ENCODE measurements around the gene ZC3H8.
A peak's percentile ranks its signal among the peaks of the same experiment; 100 is the strongest.
"Not testable (repeated sequence)": the region's sequence is repeated elsewhere in the genome, so short reads cannot be mapped to it uniquely, and the experiment has no call there.

ZC3H8 gene

GRCh38 chr2:112259509-112260294, 4.9 kb upstream of the ZC3H8 start:
- peak; percentile 78 for DNase-seq (ENCODE audit: low spot score)

- no peak for DNase-seq (ENCODE audit: low spot score)
Observed at GRCh38 chr2:112257575-112257974, 2.7 kb upstream of the ZC3H8 start.

DNA sequence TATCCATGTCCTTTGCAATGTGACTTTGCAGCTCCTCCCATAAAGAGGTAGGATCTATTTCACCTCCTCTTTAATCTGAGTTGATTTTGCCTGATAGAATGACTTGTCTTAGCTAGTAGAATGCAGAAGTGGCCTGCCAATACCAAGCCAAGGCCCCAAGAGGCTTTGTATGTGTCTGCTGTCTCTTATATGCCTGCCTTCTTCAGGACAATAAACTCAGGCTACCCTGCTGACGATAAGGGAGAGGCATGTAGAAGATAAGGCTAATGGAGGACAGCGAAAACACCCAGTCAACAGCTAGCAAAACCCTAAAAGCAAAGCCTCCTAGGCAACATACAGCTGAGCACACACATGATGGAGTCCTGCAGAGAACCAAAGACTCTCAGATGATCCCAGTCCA, 1.8 kb upstream of the ZC3H8 start:
- no peak for DNase-seq (ENCODE audit: low spot score)

DNA sequence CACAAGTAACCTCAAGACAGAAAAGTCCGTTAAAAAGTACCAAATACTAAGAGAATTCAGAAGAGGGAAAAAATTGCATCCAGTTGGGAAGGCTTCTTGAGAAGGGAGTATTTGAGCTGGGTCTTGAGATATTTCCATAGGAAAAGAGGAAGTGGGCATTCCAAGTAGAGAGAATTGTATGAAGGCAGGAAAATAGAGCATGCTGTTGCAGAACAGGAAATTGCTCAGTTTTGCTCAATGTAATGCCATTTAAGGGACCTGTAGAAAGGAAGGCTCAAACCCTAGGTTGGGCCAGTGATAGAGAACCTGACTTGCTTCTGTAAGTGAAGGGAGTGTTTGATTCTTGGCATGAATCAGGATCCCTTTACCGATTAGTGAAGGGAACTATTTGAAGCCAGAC, 1.0 kb upstream of the ZC3H8 start:
- no peak for DNase-seq (ENCODE audit: low spot score)

DNA sequence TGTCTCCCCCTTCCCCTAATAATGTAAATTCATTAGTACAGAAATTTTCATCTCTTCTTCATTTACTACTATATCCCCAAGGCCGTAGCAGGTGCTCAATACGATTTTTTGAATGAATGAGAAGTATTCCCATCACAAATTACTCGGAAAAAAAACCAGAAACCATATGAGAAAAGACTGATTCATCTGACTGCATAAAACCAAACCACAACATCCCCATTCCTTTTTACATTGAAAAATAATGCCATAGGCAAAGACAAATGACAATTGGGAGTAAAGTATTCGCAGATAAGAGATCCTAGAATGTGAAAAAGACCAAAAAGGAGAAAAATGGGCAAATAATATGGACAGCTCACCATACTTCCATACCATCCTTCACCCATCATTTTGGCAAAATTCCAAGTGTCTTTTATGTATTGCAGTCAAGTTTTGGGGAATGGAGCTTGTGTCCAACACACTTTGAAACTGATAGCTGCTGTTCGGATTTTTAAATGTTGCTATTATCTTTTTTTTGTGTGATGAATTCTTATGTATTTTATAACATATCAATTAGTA, 1.5 kb downstream of the ZC3H8 start:
- DNase-seq (ENCODE audit: low spot score): no peak

DNA sequence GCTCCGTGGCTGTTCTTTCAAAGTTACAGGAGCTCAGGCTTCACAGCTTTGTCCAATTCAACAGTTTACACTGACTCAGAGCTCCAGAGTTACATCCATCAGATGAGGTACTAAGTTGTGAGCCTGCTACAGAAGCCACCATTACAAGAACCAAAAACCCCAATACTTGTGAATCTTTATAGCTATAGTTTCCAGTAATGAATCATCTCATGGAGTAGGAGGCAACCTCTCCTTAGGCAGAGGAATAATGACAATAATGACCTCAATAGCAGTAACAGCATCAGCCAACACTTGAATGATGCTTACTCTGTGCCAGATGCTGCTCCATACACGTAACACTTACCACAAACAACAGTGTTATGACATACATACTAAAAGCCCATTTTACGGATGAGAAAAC, 3.6 kb downstream of the ZC3H8 start:
- no peak for DNase-seq (ENCODE audit: low spot score)

- DNase-seq (ENCODE audit: low spot score): no peak
Observed at GRCh38 chr2:112244854-112245253, 10.0 kb downstream of the ZC3H8 start.

DNA sequence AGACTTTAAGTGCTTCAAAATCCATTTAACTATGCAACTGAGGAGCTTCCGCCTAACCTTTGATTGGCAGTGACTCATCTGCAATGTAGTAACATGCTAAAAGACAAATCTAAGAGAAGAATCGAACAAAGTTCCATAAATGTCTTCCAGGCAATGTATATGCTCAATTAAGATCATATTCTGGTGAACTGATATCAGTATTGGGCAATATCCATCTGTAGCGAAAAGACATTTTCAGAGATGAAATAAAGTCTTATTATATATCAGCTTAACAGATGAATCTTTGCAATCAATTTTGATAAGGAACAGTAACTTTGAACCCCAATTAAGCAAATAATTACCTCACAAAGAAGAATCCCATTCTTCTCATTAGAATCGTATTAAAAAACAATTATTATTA, 11.6 kb downstream of the ZC3H8 start:
- no peak for DNase-seq (ENCODE audit: low spot score)

- no peak for DNase-seq (ENCODE audit: low spot score)
Observed at GRCh38 chr2:112242384-112242783, 12.5 kb downstream of the ZC3H8 start.

DNA sequence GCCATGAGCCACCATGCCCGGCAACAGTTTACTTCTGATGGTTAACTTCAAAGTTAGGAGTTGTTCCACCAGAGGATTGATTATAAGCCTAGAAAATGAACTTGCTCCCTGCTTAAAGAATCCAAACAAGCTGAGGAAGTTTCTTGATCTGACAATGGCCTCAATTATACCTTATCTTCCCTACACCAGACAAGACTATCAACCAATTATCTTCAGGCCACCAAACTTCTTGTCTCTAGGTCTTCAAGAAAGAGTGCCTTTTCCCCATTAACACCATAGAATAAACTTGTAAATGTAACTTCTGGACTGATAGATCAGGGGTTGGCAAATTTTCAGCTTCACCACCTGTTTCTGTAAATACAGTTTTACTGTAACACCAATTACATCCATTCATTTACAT, 15.0 kb downstream of the ZC3H8 start:
- no peak for DNase-seq (ENCODE audit: low spot score)

DNA sequence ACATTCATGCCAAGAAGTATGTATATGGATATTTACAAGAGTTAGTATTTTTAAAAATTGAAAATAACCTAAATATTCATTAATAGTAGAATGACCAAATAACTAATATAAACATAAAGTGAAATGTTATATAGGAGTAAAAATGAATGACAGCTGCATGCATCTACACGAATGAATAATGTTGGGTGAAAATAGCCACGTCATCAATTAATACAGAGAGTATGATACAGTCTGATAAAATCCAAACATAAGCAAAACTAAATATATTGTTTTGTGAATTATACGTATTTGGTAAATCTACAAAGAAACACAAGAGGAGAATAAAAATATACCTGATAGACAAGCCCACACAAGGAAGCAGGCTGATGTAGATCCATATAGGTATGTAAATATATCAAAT, 24.5 kb downstream of the ZC3H8 start:
- no peak for DNase-seq (ENCODE audit: low spot score)

- no peak for DNase-seq (ENCODE audit: low spot score)
Observed at GRCh38 chr2:112229348-112229747, 25.5 kb downstream of the ZC3H8 start.

- no peak for DNase-seq (ENCODE audit: low spot score)
Observed at GRCh38 chr2:112220831-112221230, 34.0 kb downstream of the ZC3H8 start.

- no peak for DNase-seq (ENCODE audit: low spot score)
Observed at GRCh38 chr2:112220186-112220585, 34.7 kb downstream of the ZC3H8 start.

DNA sequence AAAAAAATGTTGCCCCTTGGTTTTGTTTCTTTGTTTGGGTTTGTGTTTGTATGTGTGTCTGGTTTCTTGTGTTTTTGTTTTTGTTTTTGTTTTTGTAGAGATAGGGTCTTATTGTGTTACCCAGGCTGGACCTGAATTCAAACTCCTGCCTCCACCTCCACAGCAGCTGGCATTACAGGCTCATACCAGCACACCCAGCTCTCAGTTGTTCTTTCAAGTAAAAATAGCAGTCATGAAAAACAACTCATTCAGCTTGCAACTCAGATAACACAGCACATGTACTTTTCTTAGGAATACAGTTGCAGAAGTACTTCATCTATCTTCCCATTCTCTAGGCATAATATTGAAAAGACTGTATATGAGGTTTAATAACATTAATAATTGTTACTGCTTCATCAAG, 37.0 kb downstream of the ZC3H8 start:
- DNase-seq (ENCODE audit: low spot score): no peak

DNA sequence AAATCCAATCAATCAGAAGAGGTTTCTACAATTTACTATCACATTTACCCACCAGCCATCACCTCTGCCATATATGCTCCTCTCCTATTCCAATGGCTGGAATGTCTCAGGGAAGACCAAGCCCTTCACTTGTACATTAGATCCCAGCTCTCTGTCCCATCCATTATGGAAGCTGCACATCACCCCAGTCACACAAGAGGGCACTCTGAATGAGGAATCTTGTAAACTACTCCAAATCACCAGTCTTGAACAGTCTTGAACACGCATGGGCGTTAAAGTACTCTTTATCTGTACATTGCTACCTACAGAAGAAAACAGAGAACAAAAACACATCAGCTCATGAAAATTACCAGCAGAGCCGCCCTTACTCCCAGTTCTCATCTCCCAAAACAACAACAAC, 38.7 kb downstream of the ZC3H8 start:
- DNase-seq (ENCODE audit: low spot score): peak; percentile 10

GRCh38 chr2:112207905-112208304, 46.9 kb downstream of the ZC3H8 start:
- DNase-seq (ENCODE audit: low spot score): not testable (repeated sequence)

GRCh38 chr2:112204411-112204810, 50.4 kb downstream of the ZC3H8 start:
- no peak for DNase-seq (ENCODE audit: low spot score)

DNA sequence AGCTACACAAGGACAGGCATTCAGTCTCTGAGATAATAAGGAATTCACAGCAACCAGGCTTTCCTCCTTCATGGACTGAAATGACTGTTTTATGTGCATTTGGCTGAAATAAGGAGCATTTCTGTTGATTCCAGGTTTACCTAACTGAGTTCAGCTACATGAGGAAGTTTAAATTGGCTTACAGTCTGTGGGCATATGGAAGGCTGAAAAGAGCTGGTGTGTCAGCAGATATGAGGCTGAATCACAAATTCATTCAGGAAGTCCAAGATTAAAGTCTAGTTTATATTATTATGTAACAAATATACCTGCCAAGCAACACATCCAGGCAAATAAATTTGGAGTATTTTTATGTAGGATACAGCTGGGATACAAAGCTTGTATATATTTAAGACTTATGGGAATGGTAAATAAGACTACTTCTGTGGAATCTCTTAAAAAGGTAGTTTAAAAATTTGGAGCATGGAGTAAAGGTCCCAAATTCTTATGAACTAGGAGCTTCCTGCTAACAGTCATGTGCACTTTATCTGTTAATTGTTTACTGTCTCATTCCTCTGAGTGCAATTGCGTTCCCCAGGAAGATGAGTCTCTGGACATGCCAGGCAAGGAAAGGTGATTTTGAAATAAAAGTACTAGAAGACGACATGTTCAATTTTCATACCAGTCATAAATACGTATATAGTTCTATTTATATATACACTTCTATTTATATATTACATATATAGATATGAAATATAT, 53.0 kb downstream of the ZC3H8 start:
- no peak for DNase-seq (ENCODE audit: low spot score)

- no peak for DNase-seq (ENCODE audit: low spot score)
Observed at GRCh38 chr2:112199188-112199587, 55.7 kb downstream of the ZC3H8 start.

- no peak for DNase-seq (ENCODE audit: low spot score)
Observed at GRCh38 chr2:112198780-112199179, 56.1 kb downstream of the ZC3H8 start.

GRCh38 chr2:112197868-112198267, 57.0 kb downstream of the ZC3H8 start:
- DNase-seq (ENCODE audit: low spot score): no peak

- no peak for DNase-seq (ENCODE audit: low spot score)
Observed at GRCh38 chr2:112195950-112196349, 58.9 kb downstream of the ZC3H8 start.
